Activated CD4-positive, alpha-beta T cell treated with anti-CD3 and anti-CD28 coated beads, Interleukin-2, amount 10 ng/mL, durations not matched to agents 7 days and 5 days (primary cell): Measurements from ENCODE around the gene ZNF184. TPM values are rescaled to one million over a fixed set of nuclear protein-coding genes. Genes with fewer than 3 reads are reported as not detected.
"Not testable (repeated sequence)": the region's sequence is repeated elsewhere in the genome, so short reads cannot be mapped to it uniquely, and the experiment has no call there.

Experiments used
- CTCF ChIA-PET: fragments of 350-600 bp; sonication (Branson Sonifier 250); formaldehyde crosslinking; loops from one replicate; lab custom pipeline; 2021; ENCODE audit warnings: antibody characterized with exemption; lab: Charles Lee
- POLR2A ChIA-PET: fragments of 350-600 bp; sonication (Branson Sonifier 250); formaldehyde crosslinking; loops from one replicate; lab custom pipeline; 2021; ENCODE audit warnings: antibody characterized with exemption; lab: Charles Lee
- DNase-seq: peaks from one replicate; pipeline ENCODE4 v3.0.0-alpha.2; 2020
- H3K27ac Mint-ChIP-seq: one replicate; pipeline ENCODE4 v1.8.0; 2021; ENCODE audit warnings: mild to moderate bottlenecking, moderate library complexity, mixed read lengths
- H3K27me3 Mint-ChIP-seq: one replicate; pipeline ENCODE4 v1.8.0; 2021; ENCODE audit warnings: mixed read lengths
- H3K36me3 Mint-ChIP-seq: one replicate; pipeline ENCODE4 v1.8.0; 2021; ENCODE audit warnings: low read depth, mixed read lengths
- H3K4me1 Mint-ChIP-seq: one replicate; pipeline ENCODE4 v1.8.0; 2021; ENCODE audit warnings: mixed read lengths
- H3K4me3 Mint-ChIP-seq: one replicate; pipeline ENCODE4 v1.8.0; 2021; ENCODE audit warnings: mild to moderate bottlenecking, moderate library complexity, mixed read lengths
- H3K9me3 Mint-ChIP-seq: one replicate; pipeline ENCODE4 v1.8.0; 2021; ENCODE audit warnings: mixed read lengths
- total RNA-seq, 2 experiments: library from RNA; stranded (reverse); gene quantifications; one replicate each; pipeline ENCODE4 v1.2.3, GENCODE V29; 2021

Gene ZNF184
- total RNA-seq, 2 experiments from 2014 or later, result 14.4 to 16.8 TPM

GRCh38 chr6:27441001-27441400 is 31.9 kb downstream of the ZNF184 start:
- ChIA-PET POLR2A (no interaction called here), CTCF (no interaction called here)
- H3K36me3 Mint-ChIP-seq, result peaks cover 6% of the 10 kb centered on the region
- no peak overlapping the region for H3K27ac Mint-ChIP-seq
- no peaks in the 10 kb centered on the region for H3K4me1 Mint-ChIP-seq
- no peaks in the 10 kb centered on the region for H3K27me3 Mint-ChIP-seq
- no peak overlapping the region for H3K4me3 Mint-ChIP-seq
- DNase-seq, result no peak
- H3K9me3 Mint-ChIP-seq, result peaks cover 20% of the 10 kb centered on the region

- Mint-ChIP-seq H3K27me3 (no peaks in the 10 kb centered on the region), H3K4me3 (no peak overlapping the region), H3K4me1 (no peaks in the 10 kb centered on the region), H3K9me3 (peaks cover 25% of the 10 kb centered on the region), H3K27ac (no peak overlapping the region), H3K36me3 (peaks cover 6% of the 10 kb centered on the region)
- DNase-seq, result no peak
- ChIA-PET CTCF (no interaction called here), POLR2A (no interaction called here)
Measured at GRCh38 chr6:27439371-27439770, 33.5 kb downstream of the ZNF184 start.

- H3K36me3 Mint-ChIP-seq, result peaks cover 4% of the 10 kb centered on the region
- no peak overlapping the region for H3K4me3 Mint-ChIP-seq
- POLR2A ChIA-PET, result no interaction called here
- CTCF ChIA-PET, result interaction anchor here (0.6 to 0.7 kb wide), 2 partner anchors 412 to 1151 kb away, joined by 3 read pairs; no protein-coding TSS in a partner anchor
- DNase-seq, result no peak
- H3K4me1 Mint-ChIP-seq, result no peaks in the 10 kb centered on the region
- peaks cover 34% of the 10 kb centered on the region for H3K9me3 Mint-ChIP-seq
- no peaks in the 10 kb centered on the region for H3K27me3 Mint-ChIP-seq
- no peak overlapping the region for H3K27ac Mint-ChIP-seq
Measured at GRCh38 chr6:27433714-27434113, 39.2 kb downstream of the ZNF184 start.

DNA sequence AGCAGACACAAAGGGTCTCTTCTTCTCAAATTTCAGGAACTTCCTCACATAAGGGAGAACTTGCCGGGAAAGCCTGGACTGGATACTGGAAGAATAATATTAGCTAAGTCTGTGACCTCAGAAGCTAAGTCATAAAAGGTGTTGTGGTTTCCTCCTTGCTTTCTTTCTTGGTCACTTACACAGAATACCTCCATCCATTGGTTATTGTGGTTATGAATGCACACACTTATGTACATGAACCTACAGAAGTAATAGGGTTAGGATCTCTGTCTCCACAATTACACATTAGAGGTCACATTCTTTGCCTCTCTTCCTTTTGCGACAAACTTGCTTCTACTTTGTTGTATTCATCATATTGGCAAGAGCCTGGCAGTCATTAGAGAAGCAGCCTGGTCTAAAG is 43.9 kb downstream of the ZNF184 start:
- Mint-ChIP-seq H3K4me1 (no peaks in the 10 kb centered on the region), H3K36me3 (no peaks in the 10 kb centered on the region), H3K4me3 (no peak overlapping the region), H3K27me3 (no peaks in the 10 kb centered on the region), H3K9me3 (peaks cover 15% of the 10 kb centered on the region), H3K27ac (no peak overlapping the region)
- ChIA-PET CTCF (no interaction called here), POLR2A (no interaction called here)
- DNase-seq, result no peak

- Mint-ChIP-seq H3K27ac (no peak overlapping the region), H3K36me3 (no peaks in the 10 kb centered on the region), H3K9me3 (peaks cover 11% of the 10 kb centered on the region), H3K4me1 (no peaks in the 10 kb centered on the region), H3K4me3 (no peak overlapping the region), H3K27me3 (no peaks in the 10 kb centered on the region)
- no peak for DNase-seq
- ChIA-PET POLR2A (no interaction called here), CTCF (no interaction called here)
Measured at GRCh38 chr6:27428502-27428901, 44.4 kb downstream of the ZNF184 start.

DNA sequence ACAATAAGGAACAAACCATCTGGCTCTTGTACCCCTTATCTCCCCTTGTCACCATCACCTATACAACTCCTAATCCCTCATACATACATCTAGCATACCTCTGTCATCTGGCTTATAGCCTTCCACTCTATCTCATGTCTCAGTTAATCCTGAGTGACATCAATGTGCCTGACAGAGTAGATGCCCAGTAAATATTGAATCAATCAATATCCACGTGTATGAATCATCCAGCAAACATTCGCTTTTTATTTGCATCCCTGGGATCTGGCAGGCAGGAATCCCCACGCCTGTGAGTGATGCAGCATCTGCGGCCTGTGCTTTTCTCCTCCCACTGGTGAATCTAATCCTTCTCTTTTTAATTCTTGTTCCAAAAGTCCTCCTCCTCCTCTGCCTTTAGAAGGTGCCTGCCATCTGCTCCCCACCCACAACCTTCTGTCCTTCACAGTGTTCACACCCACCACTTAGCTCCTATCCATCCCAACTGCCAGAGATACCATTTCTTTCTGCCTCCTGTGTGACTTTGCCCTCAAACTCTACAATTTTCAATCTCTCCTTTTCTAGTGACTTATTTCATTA is 46.8 kb downstream of the ZNF184 start:
- ChIA-PET POLR2A (no interaction called here), CTCF (no interaction called here)
- Mint-ChIP-seq H3K9me3 (peaks cover 20% of the 10 kb centered on the region), H3K36me3 (no peaks in the 10 kb centered on the region), H3K4me1 (no peaks in the 10 kb centered on the region), H3K4me3 (no peak overlapping the region), H3K27ac (no peak overlapping the region), H3K27me3 (no peaks in the 10 kb centered on the region)
- no peak for DNase-seq

DNA sequence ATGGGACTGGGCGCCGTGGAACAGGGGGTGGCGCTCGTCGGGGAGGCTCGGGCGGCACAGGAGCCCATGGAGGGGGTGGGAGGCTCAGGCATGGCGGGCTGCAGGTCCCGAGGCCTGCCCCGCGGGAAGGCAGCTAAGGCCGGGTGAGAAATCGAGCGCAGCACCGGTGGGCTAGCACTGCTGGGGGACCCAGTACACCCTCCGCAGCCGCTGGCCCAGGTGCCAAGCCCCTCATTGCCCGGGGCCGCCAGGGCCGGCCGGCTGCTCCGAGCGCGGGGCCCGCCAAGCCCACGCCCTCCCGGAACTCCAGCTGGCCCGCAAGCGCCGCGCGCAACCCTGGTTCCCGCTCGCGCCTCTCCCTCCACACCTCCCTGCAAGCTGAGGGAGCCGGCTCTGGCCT is 48.1 kb downstream of the ZNF184 start:
- H3K4me1 Mint-ChIP-seq, DNase-seq, H3K36me3 Mint-ChIP-seq, H3K27me3 Mint-ChIP-seq, CTCF ChIA-PET, POLR2A ChIA-PET, H3K27ac Mint-ChIP-seq, H3K4me3 Mint-ChIP-seq: not testable (repeated sequence)
- peaks cover 18% of the 10 kb centered on the region for H3K9me3 Mint-ChIP-seq

- ChIA-PET POLR2A (no interaction called here), CTCF (no interaction called here)
- DNase-seq, result no peak
- no peaks in the 10 kb centered on the region for H3K36me3 Mint-ChIP-seq
- no peaks in the 10 kb centered on the region for H3K4me1 Mint-ChIP-seq
- no peaks in the 10 kb centered on the region for H3K27me3 Mint-ChIP-seq
- H3K4me3 Mint-ChIP-seq, result no peak overlapping the region
- H3K27ac Mint-ChIP-seq, result no peak overlapping the region
- peaks cover 15% of the 10 kb centered on the region for H3K9me3 Mint-ChIP-seq
Measured at GRCh38 chr6:27422651-27423332, 50.1 kb downstream of the ZNF184 start.

GRCh38 chr6:27419363-27419762 is 53.5 kb downstream of the ZNF184 start:
- no peak for DNase-seq
- Mint-ChIP-seq H3K36me3 (no peaks in the 10 kb centered on the region), H3K27ac (no peak overlapping the region), H3K4me1 (no peaks in the 10 kb centered on the region), H3K27me3 (no peaks in the 10 kb centered on the region), H3K9me3 (peaks cover 19% of the 10 kb centered on the region), H3K4me3 (no peak overlapping the region)
- ChIA-PET POLR2A (no interaction called here), CTCF (no interaction called here)

- Mint-ChIP-seq H3K27me3 (no peaks in the 10 kb centered on the region), H3K36me3 (no peaks in the 10 kb centered on the region), H3K9me3 (peaks cover 7% of the 10 kb centered on the region), H3K4me3 (no peak overlapping the region), H3K27ac (no peak overlapping the region), H3K4me1 (no peaks in the 10 kb centered on the region)
- CTCF ChIA-PET, result interaction anchor here (0.6 kb wide), 1 partner anchor 1314 kb away, joined by 3 read pairs; no protein-coding TSS in a partner anchor
- no peak for DNase-seq
- POLR2A ChIA-PET, result no interaction called here
Measured at GRCh38 chr6:27415898-27416297, 57.0 kb downstream of the ZNF184 start.

- H3K27me3 Mint-ChIP-seq, result no peaks in the 10 kb centered on the region
- H3K4me3 Mint-ChIP-seq, result no peak overlapping the region
- POLR2A ChIA-PET, result no interaction called here
- no peak for DNase-seq
- no peak overlapping the region for H3K27ac Mint-ChIP-seq
- CTCF ChIA-PET, result interaction anchor here (0.6 kb wide), 1 partner anchor 104 kb away, joined by 3 read pairs; no protein-coding TSS in a partner anchor
- H3K4me1 Mint-ChIP-seq, result no peaks in the 10 kb centered on the region
- H3K9me3 Mint-ChIP-seq, result peaks cover 9% of the 10 kb centered on the region
- no peaks in the 10 kb centered on the region for H3K36me3 Mint-ChIP-seq
Measured at GRCh38 chr6:27414996-27415395, 57.9 kb downstream of the ZNF184 start.

GRCh38 chr6:27414300-27414699 is 58.6 kb downstream of the ZNF184 start:
- no peaks in the 10 kb centered on the region for H3K27me3 Mint-ChIP-seq
- ChIA-PET POLR2A (no interaction called here), CTCF (interaction anchor here (0.6 kb wide), 1 partner anchor 105 kb away, joined by 3 read pairs; no protein-coding TSS in a partner anchor)
- H3K4me3 Mint-ChIP-seq, result no peak overlapping the region
- no peaks in the 10 kb centered on the region for H3K36me3 Mint-ChIP-seq
- H3K4me1 Mint-ChIP-seq, result no peaks in the 10 kb centered on the region
- H3K27ac Mint-ChIP-seq, result no peak overlapping the region
- H3K9me3 Mint-ChIP-seq, result peaks cover 6% of the 10 kb centered on the region
- DNase-seq, result no peak

- Mint-ChIP-seq H3K36me3 (peaks cover 4% of the 10 kb centered on the region), H3K27ac (no peak overlapping the region), H3K4me1 (no peaks in the 10 kb centered on the region), H3K27me3 (no peaks in the 10 kb centered on the region), H3K9me3 (peaks cover 20% of the 10 kb centered on the region), H3K4me3 (no peak overlapping the region)
- no peak for DNase-seq
- ChIA-PET CTCF (no interaction called here), POLR2A (no interaction called here)
Measured at GRCh38 chr6:27407153-27407814, 65.6 kb downstream of the ZNF184 start.
